HG03521 (cell line): ENCODE results near the gene ZCCHC8.
"Not testable (repeated sequence)": the region's sequence is repeated elsewhere in the genome, so short reads cannot be mapped to it uniquely, and the experiment has no call there.

Source experiments
- ATAC-seq: cut with Tn5 transposase; IDR thresholded peaks from one replicate; pipeline ENCODE4 v1.9.1; 2021; ENCODE audit warnings: mild to moderate bottlenecking, moderate library complexity; ENCODE audit not compliant: unreplicated experiment

Gene ZCCHC8

DNA sequence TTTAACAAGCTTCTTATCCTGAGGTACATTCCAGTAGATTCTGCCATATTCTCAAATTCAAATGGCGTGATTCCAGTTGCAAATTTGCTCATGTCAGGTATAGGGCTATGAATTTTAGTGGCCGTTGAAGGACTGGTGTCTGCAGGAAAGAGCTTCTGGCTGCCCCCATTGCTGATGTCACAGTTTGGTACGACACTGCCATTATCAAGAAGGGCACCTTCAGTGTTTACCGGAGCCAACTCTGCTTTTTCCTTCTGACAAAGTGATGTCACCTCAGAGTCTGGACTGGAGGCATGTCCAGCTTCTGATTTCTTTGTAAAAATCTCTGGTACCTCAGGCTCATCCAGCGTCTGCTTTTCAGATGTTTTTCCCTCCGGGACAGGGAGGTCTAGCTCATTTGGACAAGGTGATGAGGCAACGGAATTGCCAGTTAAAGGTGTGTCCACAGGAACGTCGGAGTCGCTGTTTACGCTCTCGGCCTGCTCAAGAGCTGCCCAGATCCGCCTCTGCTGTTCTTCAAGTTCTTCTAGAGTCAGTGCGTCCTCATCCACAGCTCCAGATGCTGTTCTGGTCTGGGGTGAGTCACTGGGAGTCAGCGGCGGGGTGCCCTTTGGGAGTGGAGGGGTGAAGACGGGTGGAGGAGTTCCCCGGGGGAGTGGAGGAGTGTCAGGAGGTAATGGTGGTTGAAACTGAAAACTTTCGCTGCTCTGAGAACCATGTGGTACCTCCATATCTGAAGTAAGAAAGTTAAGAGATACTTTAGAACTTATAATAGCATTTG is 27.0 kb downstream of the ZCCHC8 start:
- no peak for ATAC-seq

DNA sequence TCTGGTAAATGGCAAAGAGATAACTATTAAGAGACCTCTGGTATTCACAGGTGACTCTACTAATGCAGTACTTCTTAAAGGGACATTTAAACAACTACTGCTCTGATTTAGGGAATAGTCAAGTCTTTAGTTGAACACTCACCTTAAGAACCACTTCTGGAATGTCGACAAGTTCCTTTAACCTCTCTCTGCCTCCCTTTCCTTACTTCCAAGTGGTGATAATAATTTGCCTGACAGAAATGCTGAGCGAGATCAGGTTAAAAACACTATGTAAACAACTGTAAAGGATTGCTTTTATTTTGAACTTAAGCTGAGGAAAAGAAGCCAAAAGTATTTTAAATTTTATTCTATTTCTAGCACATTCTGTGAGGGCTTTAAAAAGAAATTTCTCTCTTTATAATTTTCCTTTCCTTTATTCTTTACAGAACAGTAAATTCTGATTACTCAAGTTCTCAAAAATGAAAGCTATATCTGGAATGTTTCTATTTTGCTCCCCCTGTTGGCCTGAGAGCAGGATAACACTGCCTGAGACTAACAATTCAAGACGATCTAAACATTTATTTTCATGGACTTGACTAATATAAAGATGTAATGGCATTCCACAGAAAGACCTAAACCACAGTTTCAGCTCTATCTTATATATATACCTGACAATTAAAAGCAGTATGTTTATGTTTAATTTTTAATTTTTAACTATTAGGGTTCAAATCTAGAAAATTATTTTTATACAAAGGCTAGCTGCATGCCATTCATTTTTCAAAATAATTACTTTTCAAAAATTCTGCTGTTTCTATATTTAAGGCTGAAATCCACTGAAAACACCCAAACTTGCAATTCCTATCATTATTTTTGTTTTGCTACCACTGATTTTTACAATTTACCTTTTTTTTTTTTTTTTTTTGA is 29.2 kb downstream of the ZCCHC8 start:
- ATAC-seq, result no peak

DNA sequence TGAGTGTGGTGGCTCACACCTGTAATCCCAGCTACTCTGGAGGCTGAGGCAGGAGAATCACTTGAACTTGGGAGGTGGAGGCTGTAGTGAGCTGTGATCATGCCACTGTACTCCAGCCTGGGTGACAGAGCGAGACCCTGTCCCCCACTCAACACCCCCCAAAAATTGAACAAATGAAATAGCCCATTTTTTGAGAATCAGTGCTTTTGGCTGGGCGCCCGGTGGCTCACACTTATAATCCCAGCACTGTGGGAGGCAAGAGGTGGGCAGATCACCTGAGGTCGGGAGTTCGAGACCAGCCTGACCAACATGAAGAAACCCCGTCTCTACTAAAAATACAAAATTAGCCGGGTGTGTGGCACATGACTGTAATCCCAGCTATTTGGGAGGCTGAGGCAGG is 30.2 kb downstream of the ZCCHC8 start:
- not testable (repeated sequence) for ATAC-seq

DNA sequence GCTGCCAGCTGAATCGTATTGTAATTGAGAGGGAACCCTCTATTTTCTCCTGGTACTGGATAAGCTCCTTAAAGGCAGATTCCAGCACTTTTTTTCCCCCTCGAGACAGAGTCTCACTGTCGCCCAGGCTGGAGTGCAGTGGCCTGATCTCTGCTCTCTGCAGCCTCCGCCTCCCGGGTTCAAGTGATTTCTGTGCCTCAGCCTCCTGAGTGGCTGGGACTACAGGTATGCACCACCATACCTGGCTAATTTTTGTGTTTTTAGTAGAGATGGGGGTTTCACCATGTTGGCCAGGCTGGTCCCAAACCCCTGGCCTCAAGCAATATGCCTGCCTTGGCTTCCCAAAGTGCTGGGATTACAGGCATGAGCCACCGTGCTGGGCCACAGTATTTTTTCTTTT is 30.9 kb downstream of the ZCCHC8 start:
- ATAC-seq, result not testable (repeated sequence)

DNA sequence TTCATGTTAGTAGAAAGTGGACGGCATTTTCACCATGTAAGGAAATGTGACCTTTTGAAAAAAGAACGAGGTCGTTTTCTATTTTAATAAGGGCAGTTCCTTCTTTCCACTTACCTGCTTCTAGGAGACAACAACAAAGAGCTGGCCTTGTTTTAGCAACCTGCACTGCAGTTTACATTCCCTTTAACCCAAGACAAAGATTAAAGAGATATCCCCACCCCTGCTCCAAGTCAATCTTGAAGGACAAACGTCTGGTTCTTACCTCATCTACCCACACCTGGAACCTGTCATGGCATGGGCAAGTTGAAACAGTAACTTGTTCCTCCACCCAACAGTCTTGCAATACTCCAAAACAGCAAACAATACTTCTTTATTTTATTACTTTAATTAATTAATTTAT is 32.7 kb downstream of the ZCCHC8 start:
- no peak for ATAC-seq

DNA sequence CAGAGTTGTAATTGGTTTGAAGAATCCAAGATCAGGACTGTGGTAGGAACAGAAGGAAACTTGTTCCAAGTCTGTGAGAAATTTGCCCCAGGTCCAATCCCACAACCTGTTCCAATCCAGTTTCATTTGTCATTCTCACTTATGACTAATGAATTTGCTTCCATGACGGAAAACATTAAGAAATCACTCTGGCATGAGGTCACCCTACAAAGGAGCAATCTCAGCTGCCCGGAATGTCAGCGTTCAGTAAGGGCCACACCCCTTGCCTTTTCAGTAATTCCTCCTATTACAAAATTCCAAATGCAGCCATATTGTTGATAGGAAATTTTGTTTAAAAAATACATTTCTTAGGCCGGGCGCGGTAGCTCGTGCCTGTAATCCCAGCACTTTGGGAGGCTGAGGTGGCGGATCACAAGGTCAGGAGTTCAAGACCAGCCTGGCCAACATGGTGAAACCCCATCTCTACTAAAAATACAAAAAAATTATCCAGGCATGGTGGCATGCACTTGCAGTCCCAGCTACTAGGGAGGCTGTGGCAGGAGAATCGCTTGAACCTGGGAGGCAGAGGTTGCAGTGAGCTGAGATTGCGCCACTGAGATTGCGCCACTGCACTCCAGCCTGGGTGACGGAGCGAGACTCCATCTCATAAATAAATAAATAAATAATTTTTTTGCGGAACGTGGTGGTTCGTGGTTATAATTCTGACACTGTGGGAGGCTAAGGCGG is 36.3 kb downstream of the ZCCHC8 start:
- ATAC-seq, result not testable (repeated sequence)

DNA sequence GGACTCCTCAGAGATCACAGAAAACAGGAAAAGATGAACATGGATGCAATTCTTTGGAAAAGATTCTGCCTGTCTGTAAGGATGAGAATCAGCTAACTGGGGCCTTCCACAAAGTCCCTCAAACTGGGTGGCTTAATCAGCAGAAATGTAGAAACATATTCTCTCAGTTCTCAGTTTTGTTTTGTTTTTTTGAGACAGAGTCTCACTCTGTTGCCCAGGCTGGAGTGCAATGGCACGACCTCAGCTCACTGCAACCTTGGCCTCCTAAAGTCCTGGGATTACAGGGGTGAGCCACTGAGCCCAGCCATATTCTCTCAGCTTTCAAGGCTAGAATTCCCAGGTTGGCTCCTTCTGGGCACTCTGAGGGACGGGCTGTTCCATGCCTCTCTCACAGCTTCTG is 40.1 kb downstream of the ZCCHC8 start:
- ATAC-seq, result no peak

DNA sequence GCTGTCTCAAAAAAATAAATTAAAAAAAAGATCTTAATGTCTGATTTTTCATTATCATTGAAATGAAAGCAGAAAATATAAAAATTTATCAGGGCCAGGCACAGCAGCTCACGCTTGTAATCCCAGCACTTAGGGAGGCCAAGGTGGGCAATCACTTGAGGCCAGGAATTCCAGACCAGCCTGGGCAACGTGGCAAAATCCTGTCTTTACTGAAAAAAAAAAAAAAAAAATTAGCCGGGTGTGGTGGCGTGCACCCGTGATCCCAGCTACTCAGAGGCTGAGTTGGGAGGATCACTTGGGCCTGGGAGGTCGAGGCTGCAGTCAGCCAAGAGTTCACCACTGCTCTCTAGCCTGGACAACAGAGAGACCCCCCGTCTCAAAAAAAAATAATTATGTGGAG is 40.7 kb downstream of the ZCCHC8 start:
- ATAC-seq, result no peak

DNA sequence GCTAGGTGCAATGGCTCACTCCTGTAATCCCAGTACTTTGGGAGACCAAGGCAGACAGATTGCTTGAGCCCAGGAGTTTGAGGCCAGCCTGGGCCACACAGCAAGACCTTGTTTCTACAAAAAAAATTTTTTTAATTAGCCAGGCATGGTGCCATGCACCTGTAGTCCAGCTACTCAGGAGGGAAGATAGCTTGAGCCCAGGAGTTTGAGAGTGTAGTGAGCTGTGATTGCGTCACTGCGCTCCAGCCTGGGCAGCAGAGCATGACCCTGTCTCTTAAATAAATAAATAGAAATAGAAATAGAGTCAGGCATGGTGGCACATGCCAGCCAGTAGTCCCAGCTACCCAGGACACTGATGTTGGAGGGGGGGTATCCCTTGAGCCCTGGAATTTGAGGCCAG is 41.5 kb downstream of the ZCCHC8 start:
- ATAC-seq, result no peak

DNA sequence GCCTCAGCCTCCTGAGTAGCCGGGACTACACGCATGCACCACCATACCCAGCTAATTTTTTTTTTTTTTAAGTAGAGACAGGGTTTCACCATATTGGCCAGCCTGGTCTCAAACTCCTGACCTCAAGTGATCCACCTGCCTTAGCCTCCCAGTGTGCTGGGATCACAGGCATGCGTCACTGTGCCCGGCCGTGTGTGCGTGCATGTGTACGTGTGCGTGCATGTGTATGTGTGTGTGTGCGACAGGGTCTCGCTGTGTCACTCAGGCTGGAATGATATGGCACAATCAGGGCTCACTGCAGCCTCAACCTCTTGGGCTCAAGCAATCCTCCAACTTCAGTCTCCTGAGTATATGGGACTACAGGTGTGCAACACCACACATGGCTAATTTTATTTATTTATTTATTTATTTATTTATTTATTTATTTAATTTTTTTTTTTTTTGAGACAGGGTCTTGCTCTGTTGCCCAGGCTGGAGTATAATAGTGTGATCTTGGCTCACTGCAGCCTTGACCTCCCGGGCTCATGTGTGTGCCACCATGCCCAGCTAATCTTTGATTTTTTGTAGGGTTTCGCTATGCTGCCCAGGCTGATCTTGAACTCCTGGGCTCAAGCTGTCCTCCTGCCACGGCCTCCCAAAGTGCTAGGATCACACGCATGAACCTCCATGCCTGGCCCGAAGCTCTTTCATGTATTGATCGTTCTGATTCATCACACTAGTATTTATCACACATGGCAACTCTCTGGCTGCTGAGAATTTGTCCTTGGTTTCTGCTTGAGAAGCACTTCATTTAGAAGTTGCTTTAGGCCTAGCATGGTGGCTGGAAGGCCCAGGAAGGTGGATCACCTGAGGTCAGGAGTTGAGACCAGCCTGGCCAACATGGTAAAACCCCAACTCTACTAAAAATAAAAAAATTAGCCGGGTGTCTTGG is 42.4 kb downstream of the ZCCHC8 start:
- ATAC-seq, result no peak

DNA sequence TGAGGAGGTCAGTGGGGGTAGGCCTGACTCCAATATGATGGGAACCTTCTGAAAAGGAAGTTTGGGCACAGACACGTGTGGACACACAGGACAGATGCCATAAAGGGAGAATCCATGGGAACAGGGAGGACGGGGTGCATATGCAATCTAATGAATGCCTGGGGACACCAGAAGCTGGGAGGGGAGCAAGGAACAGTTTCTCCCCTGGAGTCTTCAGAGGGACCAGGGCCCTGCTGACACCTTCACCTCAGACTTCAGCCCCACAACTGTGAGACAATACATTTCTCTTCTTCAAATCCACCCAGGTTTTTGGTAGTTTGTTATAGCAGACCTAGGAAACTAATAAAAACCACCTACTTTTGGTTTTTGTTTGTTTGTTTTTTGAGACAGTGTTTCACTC is 43.1 kb downstream of the ZCCHC8 start:
- ATAC-seq, result no peak

DNA sequence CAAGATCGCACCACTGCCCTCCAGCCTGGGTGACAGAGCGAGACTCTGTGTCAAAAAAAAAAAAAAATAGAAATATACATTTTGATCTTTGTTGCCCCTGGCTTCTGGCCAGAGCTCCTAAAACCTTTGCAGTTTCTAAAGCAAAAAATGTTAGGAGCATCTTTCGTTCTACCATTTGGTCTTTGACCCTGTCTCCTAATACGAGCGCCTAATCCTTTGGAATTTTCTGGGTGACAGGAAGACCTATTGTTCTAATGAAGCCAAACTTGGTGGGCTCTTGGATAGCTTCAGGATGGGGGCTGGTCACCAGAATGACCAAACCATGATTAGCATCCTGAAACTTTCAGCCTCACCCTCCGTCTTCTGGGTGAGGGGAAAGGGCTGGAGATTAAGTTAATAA is 46.0 kb downstream of the ZCCHC8 start:
- ATAC-seq, result no peak

DNA sequence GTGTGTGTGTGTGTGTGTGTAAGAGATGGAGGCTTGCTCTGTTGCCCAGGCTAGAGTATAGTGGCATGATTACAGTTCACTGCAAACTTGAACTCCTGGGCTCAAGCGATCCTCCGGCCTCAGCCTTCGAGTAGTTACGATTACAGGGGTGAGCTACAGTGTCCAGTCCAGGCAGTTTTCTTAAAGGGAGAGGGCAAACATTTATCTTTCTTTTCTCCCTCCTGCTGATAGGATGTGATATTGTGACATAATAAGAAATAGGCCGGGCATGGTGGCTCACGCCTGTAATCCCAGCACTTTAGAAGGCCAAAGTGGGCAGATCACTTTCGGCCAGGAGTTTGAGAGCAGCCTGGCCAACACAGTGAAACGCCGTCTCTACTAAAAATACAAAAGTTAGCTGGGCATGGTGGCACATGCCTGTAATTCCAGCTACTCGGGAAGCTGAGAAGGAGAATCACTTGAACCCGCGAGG is 46.4 kb downstream of the ZCCHC8 start:
- no peak for ATAC-seq

DNA sequence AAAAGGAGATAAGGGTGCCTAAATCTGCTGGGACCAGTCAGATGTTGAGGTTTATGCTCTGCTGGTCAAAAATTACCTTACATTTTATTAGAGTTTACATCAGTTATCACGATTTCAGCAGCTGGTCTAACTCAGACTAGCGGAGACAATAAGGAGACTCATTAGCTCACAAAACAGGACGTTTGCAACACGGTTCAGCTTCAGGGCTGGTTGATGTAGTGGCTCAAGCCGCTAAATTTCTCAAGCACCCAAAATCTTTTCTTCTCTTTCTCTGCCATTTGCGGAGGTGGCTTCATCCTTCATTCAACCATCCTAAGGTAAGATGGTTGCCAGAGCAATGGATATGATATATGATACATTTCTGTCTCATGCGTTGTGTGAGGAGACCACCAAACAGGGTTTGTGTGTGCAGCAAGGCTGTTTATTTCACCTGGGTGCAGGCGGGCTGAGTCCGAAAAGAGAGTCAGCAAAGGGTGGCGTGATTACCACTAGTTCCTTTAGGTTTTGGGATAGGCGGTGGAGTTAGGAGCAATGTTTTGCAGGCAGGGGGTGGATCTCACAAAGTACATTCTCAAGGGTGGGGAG is 47.9 kb downstream of the ZCCHC8 start:
- no peak for ATAC-seq

DNA sequence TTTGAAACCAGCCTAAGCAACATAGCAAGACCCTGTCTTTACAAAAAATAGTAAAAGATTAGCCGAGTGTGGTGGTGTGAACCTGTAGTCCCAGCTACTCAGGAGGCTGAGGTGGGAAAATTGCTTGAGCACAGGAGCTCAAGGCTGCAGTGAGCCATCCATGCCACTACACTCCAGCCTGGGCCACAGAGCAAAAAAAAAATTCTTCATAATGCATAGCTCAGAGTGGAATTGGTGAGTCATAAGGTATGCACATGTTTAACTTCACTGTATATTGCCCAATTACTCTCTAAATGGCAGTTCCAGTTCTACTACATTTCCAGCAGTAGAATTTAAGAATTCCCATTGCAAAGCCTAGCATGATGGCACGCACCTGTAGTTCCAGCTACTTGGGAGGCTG is 51.4 kb downstream of the ZCCHC8 start:
- ATAC-seq, result no peak

DNA sequence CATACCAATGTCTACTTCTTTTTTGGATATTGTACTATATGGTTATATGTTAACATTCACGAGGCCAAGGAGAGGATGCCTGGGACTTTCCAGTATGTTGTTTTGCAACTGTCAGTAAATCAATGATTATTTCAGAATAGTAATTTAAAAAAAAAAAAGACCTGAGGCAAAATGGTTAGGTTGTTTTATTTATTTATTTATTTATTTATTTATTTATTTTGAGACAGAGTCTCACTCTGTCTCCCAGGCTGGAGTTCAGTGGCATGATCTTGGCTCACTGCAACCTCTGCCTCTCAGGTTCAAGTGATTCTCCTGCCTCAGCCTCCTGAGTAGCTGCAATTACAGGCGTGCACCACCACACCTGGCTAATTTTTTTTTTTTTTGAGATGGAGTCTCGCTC is 52.9 kb downstream of the ZCCHC8 start:
- not testable (repeated sequence) for ATAC-seq

DNA sequence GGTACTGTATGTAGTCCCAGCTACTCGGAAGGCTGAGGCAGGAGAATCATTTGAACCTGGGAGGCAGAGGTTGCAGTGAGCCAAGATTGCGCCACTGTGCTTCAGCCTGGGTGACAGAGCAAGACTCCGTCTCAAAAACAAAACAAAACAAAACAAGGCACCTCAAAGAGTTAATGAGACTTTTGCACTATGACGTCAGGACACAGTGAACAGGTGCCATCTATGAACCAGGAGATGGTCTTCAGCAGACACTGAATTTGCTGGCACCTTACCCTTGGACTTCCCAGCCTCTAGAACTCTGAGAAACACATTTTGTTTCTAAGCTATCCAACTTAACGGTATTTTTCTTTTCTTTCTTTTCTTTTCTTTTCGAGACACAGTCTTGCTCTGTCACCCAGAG is 54.3 kb downstream of the ZCCHC8 start:
- not testable (repeated sequence) for ATAC-seq

DNA sequence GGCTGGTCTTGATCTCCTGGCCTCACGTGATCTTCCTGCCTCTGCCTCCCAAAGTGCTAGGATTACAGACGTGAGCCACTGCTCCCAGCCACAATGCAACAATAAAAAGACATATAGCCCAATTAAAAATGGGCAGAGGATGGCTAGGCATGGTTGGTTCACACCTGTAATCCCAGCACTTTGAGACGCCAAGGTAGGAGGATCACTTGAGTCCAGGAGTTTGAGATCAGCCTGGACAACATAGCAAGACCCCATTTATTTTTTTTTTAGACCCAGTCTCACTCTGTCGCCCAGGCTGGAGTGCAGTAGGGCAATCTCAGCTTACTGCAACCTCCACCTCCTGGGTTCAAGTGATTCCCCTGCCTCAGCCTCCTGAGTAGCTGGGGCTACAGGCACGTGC is 56.7 kb downstream of the ZCCHC8 start:
- ATAC-seq, result not testable (repeated sequence)

DNA sequence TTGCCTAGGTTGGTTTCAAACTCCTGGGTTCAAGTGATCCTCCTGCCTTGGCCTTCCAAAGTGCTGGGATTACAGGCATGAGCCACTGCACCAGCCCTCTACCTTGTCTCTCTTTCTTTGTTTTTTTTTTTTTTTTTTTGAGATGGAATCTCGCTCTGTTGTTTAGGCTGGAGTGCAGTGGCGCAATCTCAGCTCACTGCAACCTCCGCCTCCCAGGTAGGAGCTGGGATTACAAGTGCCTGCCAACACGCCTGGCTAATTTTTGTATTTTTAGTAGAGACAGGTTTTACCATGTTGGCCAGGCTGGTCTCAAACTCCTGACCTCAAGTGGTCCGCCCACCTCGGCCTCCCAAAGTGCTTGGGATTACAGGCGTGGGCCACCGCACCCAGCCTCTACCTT is 61.9 kb downstream of the ZCCHC8 start:
- ATAC-seq, result not testable (repeated sequence)

DNA sequence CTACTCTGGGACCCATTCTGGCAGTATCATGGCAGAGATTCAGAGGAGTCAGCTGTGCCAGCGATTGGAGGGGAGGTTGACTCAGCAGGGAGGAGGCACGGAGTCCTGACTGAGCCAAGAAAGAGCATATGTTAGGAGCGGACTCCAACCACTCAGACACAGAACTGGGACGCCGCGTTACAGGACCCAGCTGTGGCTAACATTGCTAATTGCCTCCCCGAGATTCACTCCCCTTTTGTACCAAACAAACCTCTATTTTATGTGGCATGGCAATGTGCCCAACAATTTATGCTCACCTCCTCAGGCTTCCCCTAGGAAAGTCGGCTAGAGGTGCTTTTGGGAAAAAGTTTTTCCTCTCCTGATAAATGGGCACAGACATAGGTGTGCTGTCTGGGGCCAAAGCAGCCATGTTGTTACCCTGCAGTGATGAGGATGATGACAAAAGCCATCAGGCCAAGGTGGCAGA is 63.0 kb downstream of the ZCCHC8 start:
- no peak for ATAC-seq
